Fibroblast of mammary gland (primary cell): ENCODE measurements around the gene SYT6.
A peak's percentile ranks its signal among the peaks of the same experiment; 100 is the strongest.

Experiments used
- DNase-seq: peaks from one replicate; pipeline ENCODE4 v3.0.0-alpha.2; 2010; ENCODE audit warnings: low read depth
- H3K4me3 ChIP-seq: 2 replicates; pipeline ENCODE4 v1.5.1; 2011; ENCODE audit warnings: low read depth, mild to moderate bottlenecking, low read length, moderate library complexity; ENCODE audit not compliant: control insufficient read depth
- TF ChIP-seq, protein P1 (sequence below): conservative IDR thresholded peaks from 2 replicates; pipeline ENCODE4 v1.5.1; 2011; ENCODE audit warnings: low read depth, low read length, inconsistent platforms; ENCODE audit not compliant: control insufficient read depth, insufficient read depth

Gene SYT6

GRCh38 chr1:114126261-114127095, 27.2 kb downstream of the SYT6 start:
- no peak overlapping the region for H3K4me3 ChIP-seq
- TF ChIP-seq, protein P1, sequence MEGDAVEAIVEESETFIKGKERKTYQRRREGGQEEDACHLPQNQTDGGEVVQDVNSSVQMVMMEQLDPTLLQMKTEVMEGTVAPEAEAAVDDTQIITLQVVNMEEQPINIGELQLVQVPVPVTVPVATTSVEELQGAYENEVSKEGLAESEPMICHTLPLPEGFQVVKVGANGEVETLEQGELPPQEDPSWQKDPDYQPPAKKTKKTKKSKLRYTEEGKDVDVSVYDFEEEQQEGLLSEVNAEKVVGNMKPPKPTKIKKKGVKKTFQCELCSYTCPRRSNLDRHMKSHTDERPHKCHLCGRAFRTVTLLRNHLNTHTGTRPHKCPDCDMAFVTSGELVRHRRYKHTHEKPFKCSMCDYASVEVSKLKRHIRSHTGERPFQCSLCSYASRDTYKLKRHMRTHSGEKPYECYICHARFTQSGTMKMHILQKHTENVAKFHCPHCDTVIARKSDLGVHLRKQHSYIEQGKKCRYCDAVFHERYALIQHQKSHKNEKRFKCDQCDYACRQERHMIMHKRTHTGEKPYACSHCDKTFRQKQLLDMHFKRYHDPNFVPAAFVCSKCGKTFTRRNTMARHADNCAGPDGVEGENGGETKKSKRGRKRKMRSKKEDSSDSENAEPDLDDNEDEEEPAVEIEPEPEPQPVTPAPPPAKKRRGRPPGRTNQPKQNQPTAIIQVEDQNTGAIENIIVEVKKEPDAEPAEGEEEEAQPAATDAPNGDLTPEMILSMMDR: no peak
- DNase-seq: no peak

DNA sequence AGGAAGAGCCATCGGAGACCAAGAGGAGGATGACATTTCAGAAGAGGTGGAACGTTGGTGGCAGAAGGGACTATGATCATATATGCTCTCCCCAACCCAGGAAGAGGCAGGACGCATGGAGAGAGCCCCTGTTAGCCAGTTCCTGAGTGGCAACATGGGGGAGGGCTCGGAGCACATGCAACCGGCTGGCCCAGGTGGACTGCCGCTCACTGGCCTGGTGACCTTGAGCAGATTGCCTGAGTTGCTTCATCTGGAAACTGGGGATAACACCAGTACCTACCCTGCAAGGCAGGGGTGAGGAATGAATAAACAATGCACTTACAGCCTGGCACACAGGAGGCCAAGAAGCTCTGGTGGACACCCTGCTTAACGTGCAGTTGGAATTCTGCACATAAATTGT, 29.0 kb downstream of the SYT6 start:
- no peak for DNase-seq
- H3K4me3 ChIP-seq: no peak overlapping the region
- TF ChIP-seq, protein P1: no peak

- DNase-seq: peak; percentile 80
- H3K4me3 ChIP-seq: no peak overlapping the region
- TF ChIP-seq, protein P1: no peak
These were observed 30.6 kb downstream of the SYT6 start for GRCh38 chr1:114122941-114123618.

DNA sequence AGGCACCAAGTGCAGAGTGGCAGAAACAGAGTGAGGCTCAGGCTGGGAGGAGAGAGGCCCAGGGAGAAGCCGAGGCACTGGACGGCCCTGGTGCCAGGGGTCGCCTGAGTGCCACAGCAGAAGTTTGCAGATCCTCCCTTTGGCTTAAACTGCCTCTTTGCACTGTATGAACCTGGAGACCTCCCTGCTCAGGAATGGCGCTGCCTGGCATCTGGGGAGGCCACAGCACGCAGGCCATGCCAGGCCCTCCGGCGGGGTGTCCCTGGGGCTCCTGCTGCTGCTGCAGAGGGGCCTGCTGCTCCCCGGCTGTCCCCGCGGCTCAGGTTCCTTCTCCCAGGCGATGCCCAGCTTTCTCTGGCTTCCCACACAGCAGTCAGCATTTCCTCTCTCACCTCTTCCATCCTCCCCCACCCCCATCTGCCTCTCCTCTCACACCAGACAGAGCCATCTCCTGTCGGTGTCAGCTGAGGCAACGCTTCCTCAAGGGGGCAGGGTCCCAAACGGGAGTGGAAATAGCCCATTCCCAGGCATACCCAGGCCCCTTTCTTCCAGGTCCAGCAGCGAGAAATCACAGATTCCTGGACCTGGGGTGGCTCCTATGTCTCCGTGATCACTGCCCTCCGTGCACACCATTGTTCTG, 35.2 kb downstream of the SYT6 start:
- no peak for DNase-seq
- TF ChIP-seq, protein P1: no peak
- no peak overlapping the region for H3K4me3 ChIP-seq

DNA sequence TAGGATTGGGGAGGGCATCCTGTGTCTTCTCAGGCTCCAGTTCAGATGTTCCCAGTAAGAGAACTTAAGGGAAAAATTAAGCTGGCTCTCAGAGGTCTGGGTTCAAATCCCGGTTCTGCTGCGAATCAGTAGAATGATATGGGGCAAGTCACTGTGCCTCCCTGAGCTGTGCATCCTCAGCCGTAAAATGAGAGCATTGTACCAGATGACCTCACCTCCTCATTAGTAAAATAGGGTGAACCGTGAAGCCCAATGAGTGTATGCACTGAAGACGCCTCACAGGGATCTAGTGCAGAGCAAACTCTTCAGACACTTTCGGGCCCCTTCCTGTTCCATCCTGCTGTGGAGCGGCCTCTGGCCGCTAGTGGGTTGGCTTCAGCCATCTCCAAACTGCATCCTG, 36.0 kb downstream of the SYT6 start:
- TF ChIP-seq, protein P1: no peak
- no peak overlapping the region for H3K4me3 ChIP-seq
- DNase-seq: no peak

DNA sequence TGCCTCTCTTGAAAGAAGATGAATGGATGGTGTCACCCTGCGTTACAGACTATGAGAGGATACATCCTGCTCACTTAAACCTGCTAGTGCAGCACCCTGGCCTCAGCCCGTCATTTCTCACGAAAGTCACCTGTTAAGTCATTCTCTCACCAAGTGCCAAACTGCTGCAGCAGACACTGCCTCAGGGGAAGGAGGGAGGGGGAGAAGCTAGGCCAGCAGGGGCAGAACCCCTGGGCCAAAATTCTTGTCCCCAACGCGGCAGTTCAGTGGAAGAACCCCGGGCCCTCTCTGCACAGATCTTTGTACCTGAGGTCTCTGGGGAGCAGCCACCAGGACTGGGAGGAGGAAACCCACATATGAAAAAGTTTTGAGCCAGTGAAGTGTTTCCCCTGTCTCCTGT, 37.6 kb downstream of the SYT6 start:
- DNase-seq: no peak
- no peak overlapping the region for H3K4me3 ChIP-seq
- TF ChIP-seq, protein P1: no peak
